IMR-90 (cell line): ENCODE data around the gene DICER1. TPM values are rescaled to one million over a fixed set of nuclear protein-coding genes. Genes with fewer than 3 reads are reported as not detected.

Experiments used
- ATAC-seq: fragments of 200-7000 bp; cut with Tn5 transposase; 2 replicates; pipeline ENCODE4 v1.9.1; 2020; ENCODE audit warnings: low read depth, mild to moderate bottlenecking, moderate library complexity
- BruUV-seq: library from RNA; stranded (reverse); fragments of 400-500 nt; replicated peaks from 2 replicates; lab custom pipeline; 2021; lab: Mats Ljungman, UMichigan
- CTCF ChIA-PET: fragments of 300-600 bp; formaldehyde crosslinking; extraction: SDS; loops from one replicate; lab custom pipeline; 2021; ENCODE audit warnings: antibody characterized with exemption; lab: Yijun Ruan, JAX
- POLR2A ChIA-PET: fragments of 300-600 bp; sonication (Branson Sonifier 250); formaldehyde crosslinking; loops from one replicate; lab custom pipeline; 2022; ENCODE audit warnings: antibody characterized with exemption; ENCODE audit not compliant: unreplicated experiment; lab: Charles Lee
- DNase-seq: peaks from one replicate; pipeline ENCODE4 v3.0.0; 2013
- H2AFZ ChIP-seq: replicated peaks from 2 replicates; pipeline ENCODE3; 2013; ENCODE audit warnings: low read length, mild to moderate bottlenecking; ENCODE audit not compliant: poor library complexity
- H2AK5ac ChIP-seq: 2 replicates; pipeline ENCODE4 v1.6.1; 2013; ENCODE audit warnings: low read depth, low read length, inconsistent platforms
- H2AK9ac ChIP-seq: replicated peaks from 2 replicates; pipeline ENCODE3; 2013; ENCODE audit warnings: mild to moderate bottlenecking, low read depth, low read length, moderate library complexity; ENCODE audit not compliant: poor library complexity
- H2BK120ac ChIP-seq: 2 replicates; pipeline ENCODE4 v1.6.1; 2013; ENCODE audit warnings: low read depth, low read length, inconsistent platforms
- H2BK15ac ChIP-seq: 3 replicates; pipeline ENCODE4 v1.6.1; 2013; ENCODE audit warnings: low read depth, low read length, inconsistent platforms
- H2BK20ac ChIP-seq: 2 replicates; pipeline ENCODE4 v1.6.1; 2013; ENCODE audit warnings: low read depth, mild to moderate bottlenecking, inconsistent platforms, low read length, moderate library complexity
- H2BK5ac ChIP-seq: 2 replicates; pipeline ENCODE4 v1.6.1; 2013; ENCODE audit warnings: mild to moderate bottlenecking, low read depth, low read length, inconsistent platforms; ENCODE audit not compliant: poor library complexity, severe bottlenecking
- H3K14ac ChIP-seq: replicated peaks from 2 replicates; pipeline ENCODE4 v1.6.1; 2013; ENCODE audit warnings: low read depth, low read length, inconsistent platforms
- H3K18ac ChIP-seq: 2 replicates; pipeline ENCODE4 v1.6.1; 2013; ENCODE audit warnings: low read depth, low read length, control low read depth
- H3K23ac ChIP-seq: 2 replicates; pipeline ENCODE4 v1.6.1; 2013; ENCODE audit warnings: low read depth, low read length, inconsistent platforms
- H3K27ac ChIP-seq: 2 replicates; pipeline ENCODE4 v1.5.1; 2013; ENCODE audit warnings: mild to moderate bottlenecking, control low read depth, low read length; ENCODE audit not compliant: insufficient read depth
- H3K27me3 ChIP-seq: 2 replicates; pipeline ENCODE4 v1.6.1; 2013; ENCODE audit warnings: low read length; ENCODE audit not compliant: control insufficient read depth, insufficient read depth
- H3K36me3 ChIP-seq: 2 replicates; pipeline ENCODE4 v1.6.1; 2013; ENCODE audit warnings: low read length, mixed read lengths; ENCODE audit not compliant: control insufficient read depth, insufficient read depth
- H3K4ac ChIP-seq: 2 replicates; pipeline ENCODE4 v1.6.1; 2013; ENCODE audit warnings: low read depth, low read length, inconsistent platforms
- H3K4me1 ChIP-seq: 2 replicates; pipeline ENCODE4 v1.6.1; 2013; ENCODE audit warnings: low read length, mixed read lengths; ENCODE audit not compliant: control insufficient read depth, insufficient read depth
- H3K4me2 ChIP-seq: 2 replicates; pipeline ENCODE4 v1.6.1; 2013; ENCODE audit warnings: low read depth, mild to moderate bottlenecking, control low read depth, low read length, moderate library complexity
- H3K4me3 ChIP-seq: 2 replicates; pipeline ENCODE4 v1.5.1; 2013; ENCODE audit warnings: low read depth, mild to moderate bottlenecking, control low read depth, low read length, moderate library complexity; ENCODE audit not compliant: insufficient read depth
- H3K56ac ChIP-seq: 2 replicates; pipeline ENCODE4 v1.6.1; 2013; ENCODE audit warnings: low read length, inconsistent platforms; ENCODE audit not compliant: insufficient read depth; ENCODE audit errors: extremely low read depth
- H3K79me1 ChIP-seq, 2 experiments: 2 replicates each; pipeline ENCODE4 v1.6.1; 2013; ENCODE audit warnings: low read length in 2 of 2, inconsistent platforms in 1 of 2, low read depth in 1 of 2
- H3K9ac ChIP-seq: 2 replicates; pipeline ENCODE4 v1.6.1; 2013; ENCODE audit warnings: low read depth, low read length, control low read depth
- H3K9me1 ChIP-seq: 2 replicates; pipeline ENCODE4 v1.6.1; 2013; ENCODE audit warnings: low read length, inconsistent platforms; ENCODE audit not compliant: insufficient read depth
- H3K9me3 ChIP-seq: 2 replicates; pipeline ENCODE4 v1.6.1; 2013; ENCODE audit warnings: low read length; ENCODE audit not compliant: control insufficient read depth, insufficient read depth
- H4K20me1 ChIP-seq: 2 replicates; pipeline ENCODE4 v1.6.1; 2013; ENCODE audit warnings: low read length, inconsistent platforms; ENCODE audit not compliant: insufficient read depth
- H4K5ac ChIP-seq: 2 replicates; pipeline ENCODE4 v1.6.1; 2013; ENCODE audit warnings: mild to moderate bottlenecking, low read depth, low read length, control low read depth
- H4K8ac ChIP-seq, 2 experiments: 2 replicates each; pipeline ENCODE4 v1.6.1; 2013; ENCODE audit warnings: low read depth in 2 of 2, low read length in 2 of 2, control low read depth in 1 of 2, inconsistent platforms in 1 of 2
- H4K91ac ChIP-seq: 2 replicates; pipeline ENCODE4 v1.6.1; 2013; ENCODE audit warnings: low read depth, low read length, inconsistent platforms; ENCODE audit not compliant: insufficient read depth
- BHLHE40 ChIP-seq: fragments of 150-350 bp; IDR thresholded peaks from 2 replicates; pipeline ENCODE4 v1.6.1; 2016; ENCODE audit warnings: mild to moderate bottlenecking, low read depth, low read length
- CEBPB ChIP-seq: IDR thresholded peaks from 2 replicates; pipeline ENCODE4 v1.6.1; 2012; ENCODE audit warnings: low read depth, low read length, improper control_type of control experiment
- CHD1 ChIP-seq: IDR thresholded peaks from 2 replicates; pipeline ENCODE4 v1.6.1; 2012; ENCODE audit warnings: low read depth, low read length, improper control_type of control experiment
- FOS ChIP-seq: fragments of 150-350 bp; IDR thresholded peaks from 2 replicates; pipeline ENCODE4 v1.6.1; 2016; ENCODE audit warnings: low read depth, low read length
- MAFK ChIP-seq: IDR thresholded peaks from 2 replicates; pipeline ENCODE4 v1.6.1; 2012; ENCODE audit warnings: low read depth, low read length, improper control_type of control experiment
- MAZ ChIP-seq: IDR thresholded peaks from 2 replicates; pipeline ENCODE4 v1.6.1; 2012; ENCODE audit warnings: low read depth, mild to moderate bottlenecking, low read length, improper control_type of control experiment, moderate library complexity, borderline replicate concordance
- MXI1 ChIP-seq: IDR thresholded peaks from 2 replicates; pipeline ENCODE4 v1.6.1; 2012; ENCODE audit warnings: low read depth, mild to moderate bottlenecking, low read length, moderate library complexity, borderline replicate concordance
- NFE2L2 ChIP-seq: fragments of 150-350 bp; IDR thresholded peaks from 2 replicates; pipeline ENCODE4 v1.6.1; 2016; ENCODE audit warnings: low read depth, mild to moderate bottlenecking, low read length
- POLR2A ChIP-seq: IDR thresholded peaks from 2 replicates; pipeline ENCODE4 v1.6.1; 2012; ENCODE audit warnings: mild to moderate bottlenecking, low read depth, low read length
- RAD21 ChIP-seq: IDR thresholded peaks from 2 replicates; pipeline ENCODE4 v1.6.1; 2012; ENCODE audit warnings: low read length, improper control_type of control experiment
- RCOR1 ChIP-seq: IDR thresholded peaks from 2 replicates; pipeline ENCODE4 v1.6.1; 2012; ENCODE audit warnings: mild to moderate bottlenecking, low read length, improper control_type of control experiment; ENCODE audit not compliant: insufficient replicate concordance
- RFX5 ChIP-seq: IDR thresholded peaks from 2 replicates; pipeline ENCODE4 v1.8.0; 2012; ENCODE audit warnings: low read depth, mild to moderate bottlenecking, low read length, moderate library complexity
- SMC3 ChIP-seq: fragments of 150-350 bp; IDR thresholded peaks from 2 replicates; pipeline ENCODE4 v1.6.1; 2016; ENCODE audit warnings: low read depth, mild to moderate bottlenecking, antibody characterized with exemption, low read length, moderate library complexity
- WGBS, 2 experiments: methylation state at CpG; one replicate each; pipeline versions ENCODE4 v1.1.5 to v1.1.7; 2013; ENCODE audit warnings: missing lambda C conversion rate in 2 of 2; ENCODE audit not compliant: insufficient read length in 1 of 2; ENCODE audit errors: extremely low coverage in 2 of 2; 5-methylcytosine and 5-hydroxymethylcytosine counted together
- dilution Hi-C: fragments of 300-500 bp; cut with HindIII; formaldehyde crosslinking; loops from one replicate; pipeline ENCODE4 v1.14.3; 2018; ENCODE audit warnings: low sequenced_read_pairs; ENCODE audit not compliant: unreplicated experiment
- in situ Hi-C: fragments of 300-500 bp; cut with MboI; formaldehyde crosslinking; loops from 3 replicates; pipeline ENCODE4 v1.14.3; 2019; ENCODE audit warnings: low sequenced_read_pairs, inconsistent platforms, mixed read lengths
- intact Hi-C: fragments of 100-400 bp; cut with micrococcal nuclease; formaldehyde crosslinking; loops from 2 replicates; pipeline ENCODE4 v1.10.0; 2022
- polyA plus RNA-seq, 3 experiments: library from polyadenylated mRNA; depleted of rRNA; stranded (reverse); fragments of >200 nt; gene quantifications; 2 replicates each; pipeline ENCODE4 v1.2.3, GENCODE V29; 2012; ENCODE audit warnings: low replicate concordance in 1 of 3
- total RNA-seq: library from RNA; depleted of rRNA; stranded (reverse); fragments of >200 nt; gene quantifications from 2 replicates; pipeline ENCODE4 v1.2.3, GENCODE V29; 2012
- TF ChIP-seq, protein P1 (sequence below): conservative IDR thresholded peaks from 2 replicates; pipeline ENCODE4 v1.5.1; 2012; ENCODE audit warnings: mild to moderate bottlenecking, low read depth, low read length, improper control_type of control experiment
- TF ChIP-seq, protein P2 (sequence below): fragments of 150-350 bp; IDR thresholded peaks from 2 replicates; pipeline ENCODE4 v1.6.1; 2016; ENCODE audit warnings: low read depth, mild to moderate bottlenecking, low read length, moderate library complexity, borderline replicate concordance
- TF ChIP-seq, protein P3 (sequence below): fragments of 150-350 bp; IDR thresholded peaks from 2 replicates; pipeline ENCODE4 v1.6.1; 2017; ENCODE audit warnings: mild to moderate bottlenecking, antibody characterized with exemption, low read length, low read depth

The DICER1 gene
- total and polyA plus RNA-seq, 2 of the 4 experiments (the other 2 are of a cell fraction) = 9.7 to 49.5 TPM

DNA sequence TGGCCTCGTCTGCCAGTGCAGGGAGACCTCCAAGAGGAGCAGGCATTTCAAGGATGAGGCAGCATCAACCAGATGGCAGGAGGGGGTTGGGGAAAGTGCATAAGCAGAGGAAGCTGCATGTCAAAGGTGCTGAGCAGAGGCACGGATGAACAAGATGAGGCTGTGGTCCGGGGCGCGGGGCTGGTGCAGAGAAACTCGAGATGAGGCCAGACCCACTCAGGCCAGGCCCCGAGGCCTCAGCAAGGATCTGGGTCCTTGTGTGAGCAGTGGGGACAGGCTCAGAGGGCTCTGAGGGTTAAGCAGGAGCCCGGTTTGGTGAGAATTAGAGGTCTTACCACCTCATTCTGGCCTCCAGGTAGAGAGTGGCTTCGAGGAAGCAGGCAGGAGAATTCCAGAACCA, 98.8 kb downstream of the DICER1 start:
- no peak overlapping the region for H3K4ac ChIP-seq
- no peak overlapping the region for H2BK5ac ChIP-seq
- TF ChIP-seq, protein P1, sequence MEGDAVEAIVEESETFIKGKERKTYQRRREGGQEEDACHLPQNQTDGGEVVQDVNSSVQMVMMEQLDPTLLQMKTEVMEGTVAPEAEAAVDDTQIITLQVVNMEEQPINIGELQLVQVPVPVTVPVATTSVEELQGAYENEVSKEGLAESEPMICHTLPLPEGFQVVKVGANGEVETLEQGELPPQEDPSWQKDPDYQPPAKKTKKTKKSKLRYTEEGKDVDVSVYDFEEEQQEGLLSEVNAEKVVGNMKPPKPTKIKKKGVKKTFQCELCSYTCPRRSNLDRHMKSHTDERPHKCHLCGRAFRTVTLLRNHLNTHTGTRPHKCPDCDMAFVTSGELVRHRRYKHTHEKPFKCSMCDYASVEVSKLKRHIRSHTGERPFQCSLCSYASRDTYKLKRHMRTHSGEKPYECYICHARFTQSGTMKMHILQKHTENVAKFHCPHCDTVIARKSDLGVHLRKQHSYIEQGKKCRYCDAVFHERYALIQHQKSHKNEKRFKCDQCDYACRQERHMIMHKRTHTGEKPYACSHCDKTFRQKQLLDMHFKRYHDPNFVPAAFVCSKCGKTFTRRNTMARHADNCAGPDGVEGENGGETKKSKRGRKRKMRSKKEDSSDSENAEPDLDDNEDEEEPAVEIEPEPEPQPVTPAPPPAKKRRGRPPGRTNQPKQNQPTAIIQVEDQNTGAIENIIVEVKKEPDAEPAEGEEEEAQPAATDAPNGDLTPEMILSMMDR = no peak
- TF ChIP-seq, protein P2, sequence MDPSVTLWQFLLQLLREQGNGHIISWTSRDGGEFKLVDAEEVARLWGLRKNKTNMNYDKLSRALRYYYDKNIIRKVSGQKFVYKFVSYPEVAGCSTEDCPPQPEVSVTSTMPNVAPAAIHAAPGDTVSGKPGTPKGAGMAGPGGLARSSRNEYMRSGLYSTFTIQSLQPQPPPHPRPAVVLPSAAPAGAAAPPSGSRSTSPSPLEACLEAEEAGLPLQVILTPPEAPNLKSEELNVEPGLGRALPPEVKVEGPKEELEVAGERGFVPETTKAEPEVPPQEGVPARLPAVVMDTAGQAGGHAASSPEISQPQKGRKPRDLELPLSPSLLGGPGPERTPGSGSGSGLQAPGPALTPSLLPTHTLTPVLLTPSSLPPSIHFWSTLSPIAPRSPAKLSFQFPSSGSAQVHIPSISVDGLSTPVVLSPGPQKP = no peak
- TF ChIP-seq MAFK (no peak), CEBPB (no peak), FOS (no peak), RCOR1 (no peak), MXI1 (no peak), RFX5 (no peak), POLR2A (no peak), MAZ (no peak), BHLHE40 (no peak), CHD1 (no peak), NFE2L2 (no peak), SMC3 (no peak), RAD21 (no peak)
- TF ChIP-seq, protein P3, sequence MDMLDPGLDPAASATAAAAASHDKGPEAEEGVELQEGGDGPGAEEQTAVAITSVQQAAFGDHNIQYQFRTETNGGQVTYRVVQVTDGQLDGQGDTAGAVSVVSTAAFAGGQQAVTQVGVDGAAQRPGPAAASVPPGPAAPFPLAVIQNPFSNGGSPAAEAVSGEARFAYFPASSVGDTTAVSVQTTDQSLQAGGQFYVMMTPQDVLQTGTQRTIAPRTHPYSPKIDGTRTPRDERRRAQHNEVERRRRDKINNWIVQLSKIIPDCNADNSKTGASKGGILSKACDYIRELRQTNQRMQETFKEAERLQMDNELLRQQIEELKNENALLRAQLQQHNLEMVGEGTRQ = no peak
- H4K8ac ChIP-seq = no peak overlapping the region
- no peak overlapping the region for H3K23ac ChIP-seq
- no peaks in the 10 kb centered on the region for H3K9me3 ChIP-seq
- H3K56ac ChIP-seq = no peak overlapping the region
- ATAC-seq = no peak
- peaks cover 7% of the 10 kb centered on the region; the same call in 1 of the 2 replicates for H3K27me3 ChIP-seq
- H3K14ac ChIP-seq = no peak overlapping the region
- H4K20me1 ChIP-seq = no peaks in the 10 kb centered on the region
- no peak overlapping the region for H3K18ac ChIP-seq
- BruUV-seq = no TSS peak
- H3K79me1 ChIP-seq = no peaks in the 10 kb centered on the region
- H2AFZ ChIP-seq = no peak overlapping the region
- no peak overlapping the region for H3K4me3 ChIP-seq
- H3K36me3 ChIP-seq = no peaks in the 10 kb centered on the region
- no peak overlapping the region for H2BK120ac ChIP-seq
- ChIA-PET CTCF (no interaction called here), POLR2A (no interaction called here)
- no peak overlapping the region for H3K4me2 ChIP-seq
- peaks cover 8% of the 10 kb centered on the region; the same call in 1 of the 2 replicates for H3K4me1 ChIP-seq
- no peak overlapping the region for H2AK9ac ChIP-seq
- no peak overlapping the region for H3K27ac ChIP-seq
- in situ Hi-C loops = no loop called here
- H4K5ac ChIP-seq = no peak overlapping the region
- no peak overlapping the region for H2AK5ac ChIP-seq
- no peak overlapping the region for H4K91ac ChIP-seq
- intact Hi-C loops = no loop called here
- H2BK20ac ChIP-seq = no peak overlapping the region
- H3K9me1 ChIP-seq = no peaks in the 10 kb centered on the region
- WGBS, 2 experiments = 81% methylated on average over 6 of the region's 9 CpGs; no CpG with 5 or more reads in 1 of the 2 experiments
- dilution Hi-C loops = no loop called here
- no peak overlapping the region for H2BK15ac ChIP-seq
- H3K9ac ChIP-seq = no peak overlapping the region
- DNase-seq = no peak
